HG02763 (cell line): ENCODE data around the gene CDH13.

Source experiments
- ATAC-seq: cut with Tn5 transposase; IDR thresholded peaks from one replicate; pipeline ENCODE4 v1.9.1; 2021; ENCODE audit warnings: mild to moderate bottlenecking, moderate library complexity; ENCODE audit not compliant: unreplicated experiment

The CDH13 gene

DNA sequence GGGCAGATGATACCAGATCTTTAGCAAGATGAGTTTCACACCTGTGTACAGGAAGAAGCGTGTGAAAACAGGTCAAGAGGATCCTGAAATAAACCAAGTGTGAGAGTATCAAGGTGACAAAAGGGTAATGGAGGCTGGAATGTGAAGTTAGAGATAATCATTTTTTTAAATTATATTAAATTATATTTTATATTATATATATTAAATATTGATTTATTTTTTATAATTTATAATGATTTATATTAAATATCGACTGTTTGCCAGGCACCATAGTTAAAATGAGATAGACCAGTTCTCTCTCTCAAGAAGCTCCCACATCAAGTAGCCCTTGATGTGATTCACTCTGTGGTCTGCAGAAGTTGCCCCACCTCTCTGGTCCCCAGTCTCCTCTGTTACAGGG lies 820.8 kb downstream of the CDH13 start:
- no peak for ATAC-seq

GRCh38 chr16:83449861-83450260 lies 823.1 kb downstream of the CDH13 start:
- ATAC-seq = no peak

GRCh38 chr16:83453977-83454376 lies 827.2 kb downstream of the CDH13 start:
- ATAC-seq = peak; percentile 44

GRCh38 chr16:83455716-83456115 lies 828.9 kb downstream of the CDH13 start:
- no peak for ATAC-seq

GRCh38 chr16:83456934-83457333 lies 830.2 kb downstream of the CDH13 start:
- ATAC-seq = no peak

DNA sequence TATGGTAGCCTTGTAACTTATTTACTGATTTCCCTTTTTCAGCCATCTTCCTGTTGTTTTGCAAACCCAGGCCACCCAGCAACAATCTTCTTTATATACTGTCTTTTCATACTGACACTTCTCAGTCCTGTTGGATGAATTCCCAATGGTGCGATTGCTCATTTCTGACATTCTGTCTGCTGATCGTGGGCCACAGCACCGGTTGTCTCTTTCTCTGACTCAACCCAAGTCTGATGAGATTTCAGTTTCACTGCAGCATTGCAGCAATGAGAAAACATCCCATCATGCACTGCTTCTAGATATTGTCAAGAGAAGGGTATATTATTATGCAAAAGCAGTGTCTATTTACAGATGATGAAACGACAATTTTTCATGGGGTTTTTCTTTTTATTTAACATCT lies 831.8 kb downstream of the CDH13 start:
- peak; percentile 73 for ATAC-seq

- no peak for ATAC-seq
These were observed 838.2 kb downstream of the CDH13 start for GRCh38 chr16:83464991-83465390.

DNA sequence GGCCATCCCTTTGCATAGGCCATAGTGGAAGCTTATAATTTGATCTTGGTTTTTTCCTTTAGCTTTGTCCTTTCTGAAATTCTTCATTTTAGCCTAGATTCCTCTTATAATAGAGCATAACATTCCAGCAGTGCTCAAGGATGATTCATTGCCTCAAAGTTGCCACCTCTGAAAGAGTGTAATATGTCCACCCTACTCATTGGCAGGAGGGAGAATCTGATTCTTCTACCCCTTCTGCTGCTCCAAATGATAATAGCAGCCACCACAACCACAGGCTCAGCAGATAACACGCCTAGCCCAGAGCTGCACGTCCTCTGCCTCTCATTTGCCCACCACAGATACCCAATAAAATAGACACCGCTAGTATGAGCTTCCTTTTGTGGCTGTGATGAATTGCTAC lies 843.6 kb downstream of the CDH13 start:
- no peak for ATAC-seq

DNA sequence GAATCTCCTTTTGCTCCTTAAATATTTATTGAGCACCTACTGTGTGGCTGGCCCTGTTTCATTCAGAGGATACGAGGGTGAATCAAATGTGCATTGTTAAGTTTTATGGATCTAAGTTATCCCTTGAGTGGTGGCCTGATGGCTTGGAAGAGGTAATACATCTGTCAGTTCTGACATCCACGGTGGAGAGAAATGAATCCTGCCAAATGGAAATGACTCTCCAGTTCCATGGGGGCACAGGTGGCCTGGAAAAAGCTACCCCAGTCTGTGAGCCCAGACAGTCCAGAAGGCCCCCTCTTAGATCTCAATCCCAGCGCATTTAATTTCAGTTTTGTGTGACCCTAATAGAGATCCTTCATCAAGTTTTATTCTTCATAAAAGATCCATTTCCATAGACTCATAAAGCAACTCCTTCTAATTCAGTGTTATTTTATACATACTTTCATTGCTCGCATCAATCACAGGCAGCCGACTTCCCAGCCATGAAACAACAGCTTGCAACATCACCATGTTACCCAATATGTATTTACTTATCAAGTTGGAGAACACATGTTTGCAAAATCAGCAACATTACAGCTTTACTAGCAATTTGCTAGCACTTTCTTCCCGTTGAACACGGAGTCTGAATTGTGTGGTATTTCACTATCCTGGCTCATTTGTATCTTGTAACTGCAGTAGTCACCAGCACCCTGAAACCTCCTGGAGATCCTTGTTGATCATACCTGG lies 846.2 kb downstream of the CDH13 start:
- ATAC-seq = no peak

DNA sequence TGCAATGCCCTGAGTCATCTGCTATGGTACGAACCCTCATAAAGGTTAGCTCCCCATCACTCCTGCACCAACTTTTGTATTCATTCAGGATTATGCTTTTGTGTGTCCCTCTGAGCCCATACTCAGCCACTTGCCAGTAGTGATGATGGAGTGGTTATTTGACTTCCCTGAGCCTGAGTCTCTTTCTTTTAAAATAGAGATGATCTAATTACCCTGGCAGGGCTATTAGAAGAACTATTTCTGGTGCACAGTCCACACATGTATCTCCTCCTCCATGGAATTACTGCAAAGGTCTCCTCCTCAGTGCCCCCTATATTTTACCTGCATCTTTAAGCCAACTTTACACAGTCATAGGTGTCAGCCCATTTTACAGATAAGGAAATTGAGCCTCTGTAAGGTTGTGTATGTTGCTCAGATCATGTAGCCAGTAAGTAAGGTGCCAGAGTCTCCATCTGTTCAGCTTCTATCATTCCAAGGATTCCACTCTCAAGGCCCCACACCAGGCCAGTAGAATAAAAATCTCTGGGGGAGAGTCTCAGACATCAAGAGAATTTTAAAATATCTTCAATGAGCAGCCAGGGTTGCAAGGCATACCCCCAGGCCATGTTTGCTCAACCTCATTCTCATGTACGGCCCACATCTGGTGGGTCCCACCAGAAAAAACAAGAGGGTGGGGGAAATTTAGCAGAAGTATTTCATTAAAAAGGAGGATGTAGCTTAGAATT lies 847.3 kb downstream of the CDH13 start:
- ATAC-seq = no peak

GRCh38 chr16:83475108-83475507 lies 848.3 kb downstream of the CDH13 start:
- ATAC-seq = no peak

DNA sequence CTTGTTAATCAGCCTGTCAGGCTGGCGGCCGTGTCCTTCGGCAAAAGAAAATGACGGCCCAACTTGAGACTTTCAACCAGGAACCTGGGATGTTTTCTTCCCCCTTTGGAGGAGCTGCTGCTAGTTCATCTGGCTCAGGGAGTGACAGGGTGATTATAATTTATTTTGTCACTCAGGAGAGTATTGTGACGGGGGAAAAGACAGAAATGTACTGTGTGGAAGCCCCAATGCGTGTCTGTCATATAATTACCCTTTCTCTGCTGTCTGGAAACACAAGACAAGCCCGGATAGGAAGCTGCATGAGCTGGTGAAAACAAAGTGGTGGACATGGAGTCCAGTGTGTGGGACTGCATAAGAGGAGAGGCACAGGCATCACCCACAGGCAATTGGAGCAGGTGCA lies 854.8 kb downstream of the CDH13 start:
- no peak for ATAC-seq

GRCh38 chr16:83482545-83483162 lies 855.9 kb downstream of the CDH13 start:
- no peak for ATAC-seq

GRCh38 chr16:83490073-83490472 lies 863.3 kb downstream of the CDH13 start:
- no peak for ATAC-seq

GRCh38 chr16:83494459-83494858 lies 867.7 kb downstream of the CDH13 start:
- ATAC-seq = no peak

DNA sequence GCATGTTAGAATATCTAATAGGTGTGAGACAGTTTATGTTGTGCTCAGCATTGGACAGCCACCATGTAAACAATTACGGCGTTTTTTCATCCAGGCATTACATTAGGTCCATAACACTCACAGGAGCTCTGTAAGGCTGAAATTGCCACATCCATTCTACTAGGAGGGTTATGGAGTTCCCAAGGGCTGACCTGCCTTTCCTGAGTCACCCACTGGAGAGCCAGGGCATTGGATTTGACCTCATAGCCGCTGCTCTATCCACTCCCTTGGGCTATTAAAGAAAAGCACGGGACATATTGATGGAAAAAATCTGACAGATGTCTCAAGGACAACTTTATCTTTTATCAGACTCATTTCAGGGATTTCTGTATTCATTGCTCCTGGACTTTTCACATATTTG lies 874.7 kb downstream of the CDH13 start:
- no peak for ATAC-seq

GRCh38 chr16:83508295-83508694 lies 881.5 kb downstream of the CDH13 start:
- no peak for ATAC-seq

- ATAC-seq = no peak
These were observed 882.5 kb downstream of the CDH13 start for GRCh38 chr16:83509316-83509715.

DNA sequence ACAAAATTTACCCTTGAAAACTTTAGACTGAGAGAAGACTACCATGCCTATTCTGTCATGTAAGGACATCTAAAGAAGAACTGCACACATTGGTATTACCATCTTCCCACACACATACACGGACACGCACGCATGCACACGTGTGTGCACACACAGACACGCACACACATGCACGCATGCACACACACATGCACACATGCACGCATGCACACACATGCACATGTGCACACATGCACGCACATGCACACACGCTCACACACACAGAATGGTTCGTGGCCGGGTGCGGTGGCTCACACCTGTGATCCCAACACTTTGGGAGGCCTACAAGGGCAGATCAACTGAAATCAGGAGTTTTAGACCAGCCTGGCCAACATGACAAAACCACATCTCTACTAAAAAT lies 884.1 kb downstream of the CDH13 start:
- no peak for ATAC-seq

DNA sequence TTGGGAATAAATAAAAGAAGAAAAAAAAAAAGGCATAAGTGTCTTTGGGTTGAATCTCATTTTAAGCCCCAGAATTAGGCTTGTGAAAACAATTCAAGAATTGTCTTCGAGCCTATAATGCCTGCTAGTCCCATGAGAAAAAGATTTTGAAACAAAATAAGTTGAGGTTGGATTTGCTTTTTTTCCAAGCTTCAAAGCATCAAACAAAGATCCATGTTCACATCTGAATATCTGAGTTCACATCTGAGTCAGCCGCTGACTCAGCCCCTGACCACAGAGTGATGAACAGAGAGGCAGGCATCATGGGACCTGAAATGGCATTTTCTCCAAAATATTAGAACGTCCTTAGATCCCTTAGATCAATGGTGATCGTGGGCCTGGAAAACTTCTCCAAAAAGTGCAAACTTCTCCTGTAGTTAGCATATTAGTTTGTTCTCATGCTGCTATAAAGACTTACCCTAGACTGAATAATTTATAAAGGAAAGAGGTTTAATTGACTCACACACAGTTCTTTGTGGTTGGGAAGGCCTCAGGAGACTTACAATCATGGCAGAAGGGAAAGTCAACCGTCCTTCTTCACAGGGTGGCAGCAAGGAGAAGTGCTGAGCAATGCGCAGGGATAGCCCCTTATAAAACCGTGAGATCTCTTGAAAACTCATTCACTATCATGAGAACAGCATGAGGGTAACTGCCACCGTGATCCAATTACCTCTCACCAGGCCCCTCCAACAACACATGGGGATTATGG lies 886.4 kb downstream of the CDH13 start:
- no peak for ATAC-seq

GRCh38 chr16:83515395-83515794 lies 888.6 kb downstream of the CDH13 start:
- ATAC-seq = no peak
